Hepatocyte (in vitro differentiated cells): Measurements from ENCODE around the gene PTPRCAP. TPM values are rescaled to one million over a fixed set of nuclear protein-coding genes. Genes with fewer than 3 reads are reported as not detected.

ENCODE experiments used
- DNase-seq: peaks from one replicate; pipeline ENCODE4 v3.0.0-alpha.2; 2016; ENCODE audit warnings: low spot score
- H2AFZ ChIP-seq: fragments of 200-600 bp; sonication (generic); 2 replicates; pipeline ENCODE4 v1.6.0; 2016; ENCODE audit warnings: antibody characterized with exemption, mild to moderate bottlenecking
- H3K27ac ChIP-seq: fragments of 200-600 bp; sonication (generic); 2 replicates; pipeline ENCODE4 v1.5.1; 2016; ENCODE audit warnings: mild to moderate bottlenecking
- H3K27me3 ChIP-seq: fragments of 200-600 bp; sonication (generic); 2 replicates; pipeline ENCODE4 v1.6.1; 2016
- H3K36me3 ChIP-seq: fragments of 200-600 bp; sonication (generic); replicated peaks from 2 replicates; pipeline ENCODE4 v1.5.1; 2016; ENCODE audit warnings: low read depth; ENCODE audit not compliant: insufficient read depth
- H3K4me1 ChIP-seq: fragments of 200-600 bp; sonication (generic); 2 replicates; pipeline ENCODE4 v1.5.1; 2016; ENCODE audit warnings: mild to moderate bottlenecking, moderate library complexity; ENCODE audit not compliant: insufficient read depth
- H3K4me2 ChIP-seq: fragments of 200-600 bp; sonication (generic); 2 replicates; pipeline ENCODE4 v1.6.0; 2016
- H3K4me3 ChIP-seq: fragments of 200-600 bp; sonication (generic); 2 replicates; pipeline ENCODE4 v1.5.1; 2016; ENCODE audit warnings: mild to moderate bottlenecking
- H3K79me2 ChIP-seq: fragments of 200-600 bp; sonication (generic); 2 replicates; pipeline ENCODE4 v1.6.0; 2017; ENCODE audit warnings: mild to moderate bottlenecking
- H3K9me2 ChIP-seq: fragments of 200-600 bp; sonication (generic); replicated peaks from 2 replicates; pipeline ENCODE4 v1.6.0; 2017; ENCODE audit warnings: mild to moderate bottlenecking; ENCODE audit not compliant: insufficient read depth
- H3K9me3 ChIP-seq: fragments of 200-600 bp; sonication (generic); 2 replicates; pipeline ENCODE4 v1.5.1; 2016; ENCODE audit warnings: low read depth, mild to moderate bottlenecking
- H4K20me1 ChIP-seq: fragments of 200-600 bp; sonication (generic); 2 replicates; pipeline ENCODE4 v1.6.0; 2016; ENCODE audit warnings: mild to moderate bottlenecking; ENCODE audit not compliant: insufficient read depth, poor library complexity, severe bottlenecking
- EZH2 ChIP-seq: fragments of 200-600 bp; sonication (generic); IDR thresholded peaks from 2 replicates; pipeline ENCODE4 v1.6.1; 2016; ENCODE audit warnings: antibody characterized with exemption, mild to moderate bottlenecking, borderline replicate concordance
- EZH2phosphoT487 ChIP-seq: fragments of 200-600 bp; sonication (generic); IDR thresholded peaks from one replicate; pipeline ENCODE4 v1.6.1; 2018; ENCODE audit warnings: antibody characterized with exemption, mild to moderate bottlenecking, low read depth, moderate library complexity; ENCODE audit not compliant: unreplicated experiment, severe bottlenecking
- WGBS: methylation state at CpG from one replicate; pipeline ENCODE4 v1.1.6; 2016; ENCODE audit warnings: low lambda C conversion rate; ENCODE audit errors: missing lambda C conversion rate; 5-methylcytosine and 5-hydroxymethylcytosine counted together
- polyA plus RNA-seq: library from polyadenylated mRNA; unstranded; fragments of >200 nt; fragmentation: Nextera tagmentation; extraction: Ambion mirVana; gene quantifications from 2 replicates; pipeline ENCODE4 v1.2.1, GENCODE V29; 2016
- total RNA-seq: library from RNA; depleted of rRNA; stranded (reverse); fragments of >200 nt; gene quantifications from 2 replicates; pipeline ENCODE4 v1.2.3, GENCODE V29; 2014
- TF ChIP-seq, protein P1 (sequence below): fragments of 200-600 bp; sonication (generic); IDR thresholded peaks from 2 replicates; pipeline ENCODE4 v1.5.1; 2016; ENCODE audit warnings: antibody characterized with exemption, mild to moderate bottlenecking; ENCODE audit not compliant: poor library complexity

PTPRCAP gene
- total and polyA plus RNA-seq, 2 experiments from 2014 or later = 1.0 to 2.5 TPM

DNA sequence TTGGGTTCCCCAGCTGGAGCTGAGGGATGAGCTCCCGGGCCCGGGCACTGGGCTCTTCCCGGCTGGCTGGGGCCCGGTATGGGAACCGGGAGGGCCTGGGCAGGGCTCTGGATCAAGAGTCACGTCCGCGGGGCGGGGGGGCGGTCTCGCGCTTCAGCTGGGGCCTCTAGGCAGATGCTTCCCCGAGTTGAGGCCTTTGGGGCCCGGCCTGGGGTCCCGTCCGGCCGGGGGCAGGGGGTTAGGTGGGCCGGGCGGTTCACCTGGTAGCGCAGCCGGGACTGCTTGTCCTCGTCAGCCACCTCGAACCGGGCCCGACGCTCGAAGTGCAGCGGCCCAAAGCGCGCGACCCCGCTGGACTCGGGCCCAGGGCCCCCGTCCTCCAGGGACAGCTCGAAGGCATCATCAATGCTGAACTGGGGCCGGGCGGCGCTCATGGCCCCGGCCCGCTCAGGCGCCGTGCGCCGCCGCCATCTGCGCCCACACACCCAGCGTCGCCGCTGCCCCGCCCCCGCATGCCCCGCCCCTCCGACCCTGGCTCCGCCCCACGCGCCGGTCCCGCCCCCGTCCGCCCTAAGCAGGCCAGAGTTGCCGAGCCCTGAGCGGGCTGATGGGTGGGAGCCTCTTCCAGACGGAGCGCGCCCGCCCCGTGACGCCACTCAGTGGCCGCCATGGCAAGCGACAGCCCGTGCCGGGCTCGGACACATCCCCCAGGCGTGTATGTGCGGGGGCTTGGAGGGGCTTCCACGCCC is 31.5 kb upstream of the PTPRCAP start, which contains the start of gene TMEM134:
TSS of gene TMEM134 (minus strand) at position 493 of the 749 bp plus-strand sequence. CDS start at position 434, 59 bp downstream.
- no peaks in the 10 kb centered on the region for H4K20me1 ChIP-seq
- 2% methylated on average over 45 of the region's 76 CpGs for WGBS
- H3K9me3 ChIP-seq = no peaks in the 10 kb centered on the region
- peak within 1 kb of the TSS; percentile 98 for H3K4me2 ChIP-seq
- H2AFZ ChIP-seq = peak within 1 kb of the TSS; percentile 97
- peak within 1 kb of the TSS; percentile 93 for H3K4me3 ChIP-seq
- peak; percentile 97 for DNase-seq
- no peaks in the 10 kb centered on the region for H3K36me3 ChIP-seq
- H3K9me2 ChIP-seq = no peaks in the 10 kb centered on the region
- H3K79me2 ChIP-seq = peaks cover 37% of the 10 kb centered on the region
- H3K4me1 ChIP-seq = peaks cover 8% of the 10 kb centered on the region
- TF ChIP-seq, protein P1, sequence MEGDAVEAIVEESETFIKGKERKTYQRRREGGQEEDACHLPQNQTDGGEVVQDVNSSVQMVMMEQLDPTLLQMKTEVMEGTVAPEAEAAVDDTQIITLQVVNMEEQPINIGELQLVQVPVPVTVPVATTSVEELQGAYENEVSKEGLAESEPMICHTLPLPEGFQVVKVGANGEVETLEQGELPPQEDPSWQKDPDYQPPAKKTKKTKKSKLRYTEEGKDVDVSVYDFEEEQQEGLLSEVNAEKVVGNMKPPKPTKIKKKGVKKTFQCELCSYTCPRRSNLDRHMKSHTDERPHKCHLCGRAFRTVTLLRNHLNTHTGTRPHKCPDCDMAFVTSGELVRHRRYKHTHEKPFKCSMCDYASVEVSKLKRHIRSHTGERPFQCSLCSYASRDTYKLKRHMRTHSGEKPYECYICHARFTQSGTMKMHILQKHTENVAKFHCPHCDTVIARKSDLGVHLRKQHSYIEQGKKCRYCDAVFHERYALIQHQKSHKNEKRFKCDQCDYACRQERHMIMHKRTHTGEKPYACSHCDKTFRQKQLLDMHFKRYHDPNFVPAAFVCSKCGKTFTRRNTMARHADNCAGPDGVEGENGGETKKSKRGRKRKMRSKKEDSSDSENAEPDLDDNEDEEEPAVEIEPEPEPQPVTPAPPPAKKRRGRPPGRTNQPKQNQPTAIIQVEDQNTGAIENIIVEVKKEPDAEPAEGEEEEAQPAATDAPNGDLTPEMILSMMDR = peak; percentile 50
- TF ChIP-seq EZH2 (no peak), EZH2phosphoT487 (no peak)
- no peaks in the 10 kb centered on the region for H3K27me3 ChIP-seq
- H3K27ac ChIP-seq = peak within 1 kb of the TSS; percentile 98

DNA sequence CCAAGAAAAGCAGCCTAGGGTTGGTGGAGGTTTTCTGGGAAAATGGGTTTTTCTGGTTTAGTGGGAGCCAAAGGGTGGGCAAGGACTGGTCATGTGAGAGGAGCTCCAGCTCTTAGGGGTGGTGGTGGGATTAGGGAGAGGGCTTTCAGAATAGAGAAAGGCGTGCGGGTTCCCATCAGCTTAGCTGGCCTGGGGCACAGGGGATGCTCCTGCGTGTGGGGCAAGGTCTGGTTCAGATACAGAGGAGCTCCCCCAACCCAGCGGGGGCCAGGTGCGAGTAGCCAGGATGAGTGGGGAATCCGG is 30.9 kb upstream of the PTPRCAP start:
- H2AFZ ChIP-seq = peak overlapping the region; percentile 82
- no peaks in the 10 kb centered on the region for H4K20me1 ChIP-seq
- whole genome bisulfite sequencing = 6% methylated on average over 6 of the region's 6 CpGs
- no peak for DNase-seq
- H3K36me3 ChIP-seq = no peaks in the 10 kb centered on the region
- peaks cover 37% of the 10 kb centered on the region for H3K79me2 ChIP-seq
- H3K27ac ChIP-seq = peak overlapping the region; percentile 98
- H3K4me2 ChIP-seq = peak overlapping the region; percentile 98
- H3K9me3 ChIP-seq = no peaks in the 10 kb centered on the region
- H3K27me3 ChIP-seq = no peaks in the 10 kb centered on the region
- peak overlapping the region; percentile 93 for H3K4me3 ChIP-seq
- TF ChIP-seq EZH2 (no peak), EZH2phosphoT487 (no peak)
- TF ChIP-seq, protein P1 = no peak
- no peaks in the 10 kb centered on the region for H3K9me2 ChIP-seq
- H3K4me1 ChIP-seq = peaks cover 8% of the 10 kb centered on the region

DNA sequence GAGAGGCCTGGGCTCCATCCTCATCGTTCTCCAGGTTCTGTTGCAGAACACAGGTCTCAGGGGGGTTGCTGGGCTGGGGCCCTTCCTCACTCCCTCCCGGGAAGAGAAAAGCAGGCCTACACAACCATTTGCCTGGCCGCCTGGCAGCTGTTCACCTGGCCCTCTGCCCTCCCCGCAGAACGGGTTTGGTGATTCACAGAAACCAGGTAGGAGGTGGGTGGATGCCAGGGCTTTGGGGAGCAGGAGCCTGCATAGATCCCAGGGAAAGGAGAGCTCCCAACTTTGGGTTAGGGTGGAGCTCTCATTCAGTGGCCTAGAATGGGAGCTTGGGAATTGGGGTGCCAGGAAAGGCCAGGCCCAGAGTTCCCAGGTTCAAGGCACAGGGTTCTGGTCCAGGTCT is 30.6 kb upstream of the PTPRCAP start:
- peak; percentile 46 for DNase-seq
- Histone ChIP-seq H4K20me1 (no peaks in the 10 kb centered on the region), H2AFZ (no peak overlapping the region)

More for the DNA sequence above, 30.6 kb upstream of the PTPRCAP start:
- H3K9me3 ChIP-seq = no peaks in the 10 kb centered on the region
- no peaks in the 10 kb centered on the region for H3K36me3 ChIP-seq
- H3K4me2 ChIP-seq = peak overlapping the region; percentile 98
- H3K9me2 ChIP-seq = no peaks in the 10 kb centered on the region
- H3K27me3 ChIP-seq = no peaks in the 10 kb centered on the region
- H3K4me1 ChIP-seq = peaks cover 8% of the 10 kb centered on the region
- peak overlapping the region; percentile 93 for H3K4me3 ChIP-seq
- no peak for TF ChIP-seq EZH2phosphoT487
- TF ChIP-seq, protein P1 = no peak
- no peak for TF ChIP-seq EZH2
- 58% methylated on average over 5 of the region's 5 CpGs for WGBS
- peaks cover 37% of the 10 kb centered on the region for H3K79me2 ChIP-seq
- H3K27ac ChIP-seq = peak overlapping the region; percentile 98
